Osteoblast (primary cell): Measurements from ENCODE around the gene FBN3. TPM values are rescaled to one million over a fixed set of nuclear protein-coding genes. Genes with fewer than 3 reads are reported as not detected.

Experiments
- DNase-seq: peaks from one replicate; pipeline ENCODE4 v3.0.0; 2011; ENCODE audit warnings: low spot score, mixed read lengths; ENCODE audit not compliant: insufficient read length; ENCODE audit errors: missing footprints
- H2AFZ ChIP-seq: 2 replicates; pipeline ENCODE4 v1.6.0; 2011; ENCODE audit warnings: mild to moderate bottlenecking, low read length
- H3K27ac ChIP-seq: 2 replicates; pipeline ENCODE4 v1.5.1; 2011; ENCODE audit warnings: mild to moderate bottlenecking, low read depth, low read length, moderate library complexity
- H3K27me3 ChIP-seq: 2 replicates; pipeline ENCODE4 v1.6.0; 2012; ENCODE audit warnings: mild to moderate bottlenecking, control low read depth, inconsistent platforms, low read length, moderate library complexity; ENCODE audit not compliant: insufficient read depth
- H3K36me3 ChIP-seq: 2 replicates; pipeline ENCODE4 v1.5.1; 2011; ENCODE audit warnings: mild to moderate bottlenecking, low read length, control low read depth, moderate library complexity; ENCODE audit not compliant: insufficient read depth
- H3K4me1 ChIP-seq: 2 replicates; pipeline ENCODE4 v1.5.1; 2011; ENCODE audit warnings: mild to moderate bottlenecking, low read length, control low read depth, moderate library complexity; ENCODE audit not compliant: insufficient read depth
- H3K4me2 ChIP-seq: 2 replicates; pipeline ENCODE4 v1.6.0; 2011; ENCODE audit warnings: mild to moderate bottlenecking, low read length; ENCODE audit not compliant: insufficient read depth
- H3K4me3 ChIP-seq: fragments of 200-600 bp; sonication (generic); 3 replicates; pipeline ENCODE4 v1.5.1; 2012; ENCODE audit warnings: mild to moderate bottlenecking, low read length, inconsistent platforms; ENCODE audit not compliant: insufficient read depth
- H3K79me2 ChIP-seq: 2 replicates; pipeline ENCODE4 v1.6.0; 2012; ENCODE audit warnings: mild to moderate bottlenecking, low read length, control low read depth, inconsistent platforms; ENCODE audit not compliant: insufficient read depth
- H3K9me3 ChIP-seq: 2 replicates; pipeline ENCODE4 v1.5.1; 2011; ENCODE audit warnings: low read depth, low read length, control low read depth
- H4K20me1 ChIP-seq: 2 replicates; pipeline ENCODE4 v1.6.0; 2012; ENCODE audit warnings: mild to moderate bottlenecking, low read length, control low read depth; ENCODE audit not compliant: insufficient read depth
- CTCF ChIP-seq: IDR thresholded peaks from 2 replicates; pipeline ENCODE4 v1.5.1; 2011; ENCODE audit warnings: mild to moderate bottlenecking, low read depth, low read length, moderate library complexity; ENCODE audit errors: extremely low read depth
- total RNA-seq: library from RNA; depleted of rRNA; stranded (reverse); fragments of >200 nt; gene quantifications from 2 replicates; pipeline ENCODE4 v1.2.3, GENCODE V29; 2012

The FBN3 gene
- total RNA-seq, 1 donor = not detected

DNA sequence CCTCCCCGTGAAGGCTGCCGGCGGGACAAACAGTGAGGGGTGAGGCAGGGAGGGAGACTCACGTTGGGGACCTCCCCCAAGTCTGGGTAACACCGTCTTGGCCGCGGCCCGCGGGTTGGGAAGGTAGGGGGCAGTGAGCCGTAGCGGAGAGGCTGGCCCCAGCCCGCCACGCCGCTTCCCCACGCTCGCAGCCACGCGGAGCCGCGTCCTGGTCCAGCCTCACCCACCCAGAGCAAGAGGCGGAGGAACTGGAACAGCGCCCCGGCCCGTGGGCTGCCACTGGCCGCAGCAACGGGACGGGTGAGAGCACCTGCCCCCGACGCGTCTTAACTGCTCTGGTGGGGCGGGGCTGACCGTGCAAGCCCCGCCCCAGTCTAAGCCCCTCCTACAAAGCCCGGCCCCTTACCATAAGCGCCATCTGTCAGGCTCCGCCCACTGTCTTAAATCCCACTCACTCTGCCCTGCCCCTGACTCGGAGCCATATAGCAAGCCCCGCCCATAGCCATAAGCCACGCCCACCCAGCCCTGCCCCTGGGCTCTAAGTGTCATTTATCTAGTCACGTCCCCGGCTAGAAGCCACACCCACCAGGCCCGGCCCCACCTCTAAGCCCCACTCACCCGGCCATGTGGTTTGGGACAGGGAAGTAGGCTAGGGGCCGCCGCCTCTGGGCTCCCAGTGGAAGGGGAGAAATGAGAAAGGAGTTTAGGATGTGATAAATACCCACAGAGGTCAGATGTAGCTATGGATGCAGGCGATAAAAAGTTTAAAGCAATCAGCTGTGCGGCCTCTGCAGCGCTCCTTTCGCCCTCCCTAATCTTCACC is 98.9 kb downstream of the FBN3 start:
- Histone ChIP-seq H3K4me2 (peak overlapping the region; percentile 36), H3K27me3 (peaks cover 9% of the 10 kb centered on the region), H2AFZ (no peak overlapping the region), H3K4me1 (no peaks in the 10 kb centered on the region), H3K79me2 (no peaks in the 10 kb centered on the region), H3K4me3 (no peak overlapping the region), H3K27ac (no peak overlapping the region), H4K20me1 (no peaks in the 10 kb centered on the region), H3K36me3 (no peaks in the 10 kb centered on the region), H3K9me3 (no peaks in the 10 kb centered on the region)
- peak; percentile 94 for DNase-seq
- TF ChIP-seq CTCF = no peak

DNA sequence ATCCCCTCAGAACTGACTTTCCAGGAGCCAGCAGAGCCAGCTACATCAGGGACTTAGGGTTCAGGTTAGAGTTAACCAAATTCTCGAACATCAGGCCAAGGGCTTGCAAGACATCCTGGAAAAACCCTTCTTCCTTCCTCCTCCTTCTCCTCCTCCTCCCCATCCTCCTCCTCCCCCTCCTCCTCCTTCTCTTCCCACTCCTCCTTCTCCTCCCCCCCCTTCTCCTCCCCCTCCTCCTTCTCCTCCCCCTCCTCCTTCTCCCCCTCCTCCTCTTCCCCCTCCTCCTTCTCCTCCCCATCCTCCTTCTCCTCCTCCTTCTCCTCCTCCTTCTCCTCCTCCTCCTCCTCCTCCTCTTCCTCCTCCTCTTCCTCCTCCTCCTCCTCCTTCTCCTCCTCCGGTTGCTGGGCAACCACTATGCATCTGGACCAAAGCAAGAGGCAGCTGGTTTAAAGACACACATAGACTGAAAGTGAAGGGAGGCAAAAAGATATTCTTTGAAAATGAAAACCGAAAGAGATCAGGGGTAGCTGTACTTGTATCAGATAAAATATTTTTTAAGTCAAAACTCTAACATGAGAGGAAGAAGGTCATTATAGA is 102.7 kb downstream of the FBN3 start:
- TF ChIP-seq CTCF = no peak
- H3K27me3 ChIP-seq = peaks cover 9% of the 10 kb centered on the region
- no peak overlapping the region for H3K27ac ChIP-seq
- H3K9me3 ChIP-seq = no peaks in the 10 kb centered on the region
- no peaks in the 10 kb centered on the region for H4K20me1 ChIP-seq
- no peaks in the 10 kb centered on the region for H3K4me1 ChIP-seq
- H3K79me2 ChIP-seq = no peaks in the 10 kb centered on the region
- H3K36me3 ChIP-seq = no peaks in the 10 kb centered on the region
- no peak overlapping the region for H2AFZ ChIP-seq
- DNase-seq = no peak
- H3K4me2 ChIP-seq = no peak overlapping the region
- no peak overlapping the region for H3K4me3 ChIP-seq

- no peaks in the 10 kb centered on the region for H3K36me3 ChIP-seq
- no peak overlapping the region for H2AFZ ChIP-seq
- H3K79me2 ChIP-seq = no peaks in the 10 kb centered on the region
- no peaks in the 10 kb centered on the region for H3K9me3 ChIP-seq
- no peaks in the 10 kb centered on the region for H4K20me1 ChIP-seq
- no peak overlapping the region for H3K4me3 ChIP-seq
- DNase-seq = peak; percentile 51
- H3K4me2 ChIP-seq = no peak overlapping the region
- H3K27me3 ChIP-seq = peaks cover 9% of the 10 kb centered on the region
- H3K4me1 ChIP-seq = no peaks in the 10 kb centered on the region
- H3K27ac ChIP-seq = no peak overlapping the region
- TF ChIP-seq CTCF = no peak
Measured at GRCh38 chr19:8045872-8046568, 103.4 kb downstream of the FBN3 start.

- Histone ChIP-seq H3K4me2 (no peak overlapping the region), H4K20me1 (no peaks in the 10 kb centered on the region), H3K9me3 (no peaks in the 10 kb centered on the region), H3K79me2 (no peaks in the 10 kb centered on the region), H3K27ac (no peak overlapping the region), H3K27me3 (peaks cover 3% of the 10 kb centered on the region), H3K36me3 (no peaks in the 10 kb centered on the region), H3K4me3 (no peak overlapping the region), H3K4me1 (no peaks in the 10 kb centered on the region), H2AFZ (no peak overlapping the region)
- peak; percentile 19 for DNase-seq
- no peak for TF ChIP-seq CTCF
Measured at GRCh38 chr19:8044018-8044417, 105.4 kb downstream of the FBN3 start.
